ENCODE data around the gene LRP4.

LRP4 gene

DNA sequence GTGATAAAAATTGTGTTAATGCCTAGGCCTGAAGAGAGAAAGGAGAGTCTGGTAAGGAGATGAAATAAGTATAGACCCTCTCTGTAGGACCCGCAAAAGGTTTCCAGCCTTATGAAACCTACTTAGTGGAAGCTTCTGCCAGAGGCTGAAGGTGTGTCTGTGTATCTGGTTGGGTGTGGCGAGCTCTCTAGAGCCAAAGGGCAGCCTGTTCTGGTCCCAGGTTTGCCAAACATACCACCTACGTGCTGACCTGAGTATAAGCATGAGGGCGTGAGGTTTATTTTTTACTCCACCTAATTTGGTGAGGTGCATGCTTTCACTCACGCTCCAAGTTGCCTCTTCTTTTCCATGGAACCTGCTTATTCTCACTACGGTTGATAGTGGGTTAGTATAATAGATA lies 23.8 kb upstream of the LRP4 start:
- TF ChIP-seq, protein P1, sequence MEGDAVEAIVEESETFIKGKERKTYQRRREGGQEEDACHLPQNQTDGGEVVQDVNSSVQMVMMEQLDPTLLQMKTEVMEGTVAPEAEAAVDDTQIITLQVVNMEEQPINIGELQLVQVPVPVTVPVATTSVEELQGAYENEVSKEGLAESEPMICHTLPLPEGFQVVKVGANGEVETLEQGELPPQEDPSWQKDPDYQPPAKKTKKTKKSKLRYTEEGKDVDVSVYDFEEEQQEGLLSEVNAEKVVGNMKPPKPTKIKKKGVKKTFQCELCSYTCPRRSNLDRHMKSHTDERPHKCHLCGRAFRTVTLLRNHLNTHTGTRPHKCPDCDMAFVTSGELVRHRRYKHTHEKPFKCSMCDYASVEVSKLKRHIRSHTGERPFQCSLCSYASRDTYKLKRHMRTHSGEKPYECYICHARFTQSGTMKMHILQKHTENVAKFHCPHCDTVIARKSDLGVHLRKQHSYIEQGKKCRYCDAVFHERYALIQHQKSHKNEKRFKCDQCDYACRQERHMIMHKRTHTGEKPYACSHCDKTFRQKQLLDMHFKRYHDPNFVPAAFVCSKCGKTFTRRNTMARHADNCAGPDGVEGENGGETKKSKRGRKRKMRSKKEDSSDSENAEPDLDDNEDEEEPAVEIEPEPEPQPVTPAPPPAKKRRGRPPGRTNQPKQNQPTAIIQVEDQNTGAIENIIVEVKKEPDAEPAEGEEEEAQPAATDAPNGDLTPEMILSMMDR (IDR thresholded peaks at IDR 0.05): no peak

DNA sequence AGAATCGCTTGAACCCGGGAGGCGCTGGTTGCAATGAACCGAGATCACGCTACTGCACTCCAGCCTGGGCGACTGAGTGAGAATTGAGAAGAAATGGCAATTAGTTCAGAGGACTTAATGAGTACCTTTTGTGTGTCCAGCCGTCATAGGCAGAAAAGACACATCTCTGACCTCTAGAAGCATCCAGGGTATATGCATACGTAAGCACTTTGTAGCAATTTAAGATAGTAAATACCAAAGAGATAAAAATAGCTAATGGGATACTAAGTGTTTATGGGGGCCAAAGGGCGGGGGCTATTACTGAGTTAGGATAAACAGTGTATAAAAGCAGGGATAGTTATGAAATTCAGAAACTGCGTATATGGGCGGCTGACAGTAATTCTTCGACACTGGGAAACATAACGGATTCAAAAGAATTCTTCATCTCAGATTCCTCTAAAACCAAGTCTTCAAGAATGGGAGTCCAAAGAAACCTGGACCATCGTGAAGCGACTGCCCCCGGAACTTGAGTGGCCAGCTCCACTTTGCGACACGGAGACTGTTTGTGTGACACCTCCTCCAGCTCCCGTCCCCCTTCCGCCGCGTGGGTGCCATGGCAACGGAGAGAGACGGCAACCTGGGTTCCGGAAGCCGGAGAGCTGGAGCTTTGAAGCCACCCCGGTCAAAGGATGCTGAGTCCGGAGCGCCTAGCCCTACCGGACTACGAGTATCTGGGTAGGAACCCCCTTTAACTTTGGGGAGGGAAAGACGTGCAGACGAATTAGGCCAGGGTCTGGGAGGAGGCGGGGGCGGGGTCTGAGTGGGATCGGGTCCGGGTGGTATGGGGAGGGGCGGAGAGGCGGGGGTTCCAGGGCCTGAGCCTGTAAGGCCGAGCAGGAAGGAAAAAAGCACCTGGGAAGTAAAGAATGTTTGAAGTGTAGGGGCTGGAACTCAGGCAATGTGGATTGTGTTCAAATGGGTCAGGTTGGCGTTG lies 18.1 kb upstream of the LRP4 start, which contains the start of gene CSTPP1:
CSTPP1 (plus strand) TSS at position 624 of the 973 bp plus-strand sequence; CDS start at position 669, 45 bp downstream.
- TF ChIP-seq, protein P1 (IDR thresholded peaks at IDR 0.05): no peak

DNA sequence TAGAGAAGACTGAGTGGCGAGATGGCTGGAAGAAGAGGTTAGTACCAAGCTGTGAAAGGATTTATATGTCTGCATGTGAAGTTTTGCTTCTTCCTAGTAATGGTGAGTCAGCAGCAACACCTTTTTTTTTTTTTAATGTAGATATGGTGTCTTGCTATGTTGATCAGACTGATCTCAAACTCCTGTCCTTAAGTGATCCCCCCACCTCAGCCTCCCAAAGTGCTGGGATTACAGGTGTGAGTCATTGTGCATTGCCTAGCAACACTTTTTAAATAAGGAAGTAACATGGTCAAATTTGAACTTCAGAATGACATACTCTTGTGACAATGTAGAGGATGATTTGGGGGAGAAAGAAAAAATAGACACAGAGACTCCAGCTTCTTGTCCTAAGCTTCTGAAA lies 11.7 kb upstream of the LRP4 start:
- TF ChIP-seq, protein P1 (IDR thresholded peaks at IDR 0.05): no peak

DNA sequence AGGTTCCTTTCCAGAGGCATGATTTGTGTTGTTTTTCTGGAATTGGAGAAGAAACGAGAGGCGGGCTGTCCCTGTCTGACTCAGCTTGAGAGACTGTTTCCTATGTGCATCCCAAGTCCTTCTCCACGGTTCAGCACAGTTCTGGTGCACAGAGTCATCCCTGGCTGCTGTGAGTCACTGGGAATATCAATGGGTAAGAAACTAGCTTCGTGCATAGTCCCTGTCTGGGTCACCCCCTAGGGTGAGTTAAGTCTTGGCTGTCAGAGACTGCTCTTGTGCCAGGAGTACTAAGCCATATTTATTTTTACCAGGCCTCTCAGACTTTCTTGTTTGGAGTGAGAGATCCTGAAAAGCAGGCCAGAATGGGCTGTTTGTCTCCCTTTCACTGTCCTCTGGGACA lies 2.4 kb upstream of the LRP4 start:
- TF ChIP-seq, protein P1 (IDR thresholded peaks at IDR 0.05): no peak

DNA sequence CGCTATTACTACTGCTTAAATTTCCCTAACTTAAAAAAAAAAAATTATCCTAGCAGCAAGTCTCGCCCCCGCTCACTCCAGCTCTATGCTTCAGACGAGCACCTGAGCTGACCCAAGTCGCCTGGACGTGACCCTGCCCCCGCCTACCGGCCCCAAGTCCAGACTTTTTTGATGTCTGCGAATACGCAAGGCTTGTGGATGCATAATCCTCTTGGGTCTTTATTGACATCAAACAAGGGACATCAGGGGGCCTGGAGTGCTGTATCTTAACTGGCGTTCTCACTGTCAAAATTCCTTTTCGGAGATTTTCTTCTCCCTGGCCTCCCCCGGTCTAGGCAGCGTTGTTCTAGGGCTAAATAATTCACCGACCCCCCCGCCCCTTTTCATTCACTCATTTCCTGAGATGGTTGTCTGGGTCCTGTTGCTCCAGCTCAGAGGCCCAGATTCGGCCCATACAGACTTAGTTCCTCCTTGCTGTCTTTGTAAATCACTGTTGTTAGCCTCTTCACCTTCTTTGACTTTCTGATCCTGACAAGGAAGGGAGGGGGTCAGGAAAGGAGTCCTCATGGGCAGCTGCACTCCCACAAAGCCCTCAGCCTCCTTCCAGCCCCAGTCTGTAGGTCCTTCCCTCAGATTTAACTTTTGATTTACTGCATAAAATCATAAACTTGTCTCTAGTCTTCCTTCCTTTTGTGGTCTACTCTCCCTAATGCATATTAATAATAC lies 601 bp upstream of the LRP4 start:
- TF ChIP-seq, protein P1 (IDR thresholded peaks at IDR 0.05): no peak

DNA sequence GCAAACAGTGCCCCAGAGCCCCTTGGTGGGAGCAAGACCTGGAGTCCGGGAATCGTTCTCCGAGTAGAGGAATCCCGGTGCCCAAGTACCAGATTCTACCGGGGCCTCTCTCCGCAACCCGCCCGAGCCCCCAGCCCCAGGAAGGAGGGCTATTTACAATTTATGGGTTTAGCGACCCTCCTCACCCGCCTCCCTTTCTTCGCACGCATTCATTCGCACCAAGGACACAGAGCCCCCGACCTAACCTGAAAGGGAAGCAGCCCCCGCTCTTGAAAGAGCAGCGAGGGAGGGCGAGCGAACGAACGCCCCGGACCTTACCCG lies 628 bp downstream of the LRP4 start:
- TF ChIP-seq, protein P1 (IDR thresholded peaks at IDR 0.05): no peak

DNA sequence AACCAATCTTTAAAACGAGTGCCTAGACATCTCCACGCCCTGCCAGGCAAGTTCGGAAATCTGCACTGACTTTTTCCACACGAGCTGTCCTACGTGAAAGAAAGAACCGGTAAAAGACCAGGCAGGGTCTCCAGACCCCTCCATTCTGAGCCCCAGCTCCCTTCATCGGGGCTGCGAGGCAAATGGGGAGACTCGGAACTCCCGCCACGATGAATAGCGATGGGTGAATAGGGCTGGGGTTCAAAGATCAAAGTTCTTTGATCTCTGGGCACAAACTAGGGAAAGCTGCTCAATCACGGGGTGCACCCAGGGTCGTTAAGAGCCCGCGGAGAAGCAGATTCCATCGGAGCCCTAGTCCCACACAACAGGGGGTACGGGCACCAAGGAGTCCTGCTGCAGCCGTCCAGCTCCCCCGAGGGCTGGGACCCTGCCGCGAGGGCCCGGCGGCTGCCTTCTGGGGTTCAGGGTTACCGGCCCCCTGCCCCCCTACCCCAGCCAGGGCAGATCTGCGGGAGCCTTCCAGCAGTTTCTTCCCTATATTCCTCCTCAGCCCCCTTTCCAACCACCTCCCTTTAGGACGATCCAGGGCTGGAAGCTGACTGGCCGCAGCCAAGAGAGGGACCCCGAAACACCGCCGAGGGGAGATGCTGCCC lies 1.1 kb downstream of the LRP4 start:
- TF ChIP-seq, protein P1 (IDR thresholded peaks at IDR 0.05): no peak

All from LNCAP (cell line).